ENCODE results near the gene PTCH1.

Gene PTCH1

DNA sequence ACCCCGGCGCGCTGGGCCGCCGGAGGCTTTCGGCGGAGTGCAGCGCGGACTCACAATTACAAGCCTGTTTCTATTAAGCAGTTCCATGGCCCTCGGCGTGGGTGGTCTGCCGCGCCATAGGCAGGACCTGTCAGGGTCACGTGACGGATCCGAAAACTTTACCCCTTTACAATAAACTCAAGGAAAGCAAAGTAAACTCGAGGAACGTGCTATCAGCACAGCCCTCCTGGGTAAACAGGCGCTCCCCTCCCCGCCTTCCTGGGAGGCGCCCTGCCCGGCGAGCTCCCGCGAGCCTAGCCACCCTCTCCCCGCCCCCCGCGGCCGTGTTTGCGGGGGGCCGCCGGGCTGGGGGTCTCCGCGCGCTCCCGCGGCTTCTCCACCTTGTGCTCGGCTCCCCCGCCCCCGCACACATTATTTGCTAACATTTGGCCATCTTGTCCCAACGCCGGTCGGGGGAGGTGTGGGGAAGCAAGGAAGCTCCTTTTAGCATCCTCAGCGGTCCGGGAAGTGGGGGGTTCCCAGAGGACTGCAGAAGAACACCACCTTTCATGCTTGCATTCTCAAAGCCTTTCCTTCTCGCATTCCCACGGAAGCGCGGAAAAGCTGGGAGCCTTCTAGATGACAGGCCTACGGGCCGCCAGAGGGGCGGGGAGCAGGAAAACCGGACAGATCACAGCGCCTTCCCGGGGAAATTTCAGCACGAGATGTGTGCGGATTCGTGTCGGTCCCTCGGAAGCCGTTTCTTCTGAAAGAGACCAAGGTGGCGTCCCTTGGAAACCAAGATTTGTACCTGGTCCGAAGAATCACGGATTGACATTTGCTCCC lies at the start of gene PTCH1:
Gene PTCH1 (minus strand): TSS at position 238 of the 825 bp plus-strand sequence.
- Histone ChIP-seq H3K4me3 (ENCODE audit: low read depth, low read length) (peak within 1 kb of the TSS; percentile 77), H3K27ac (ENCODE audit: low read depth, low read length) (no peak within 1 kb of the TSS), H3K4me1 (ENCODE audit: control insufficient read depth, insufficient read depth, low read length) (peaks cover 39% of the 10 kb centered on the region), H3K27me3 (ENCODE audit: control insufficient read depth, insufficient read depth, low read length) (peaks cover 84% of the 10 kb centered on the region), H3K9me3 (ENCODE audit: control insufficient read depth, insufficient read depth, low read depth, low read length) (peaks cover 2% of the 10 kb centered on the region; the same call in 1 of the 2 replicates), H3K9ac (ENCODE audit: low read length) (peak within 1 kb of the TSS; percentile 74), H3K36me3 (ENCODE audit: control insufficient read depth, insufficient read depth, low read length) (no peaks in the 10 kb centered on the region)

DNA sequence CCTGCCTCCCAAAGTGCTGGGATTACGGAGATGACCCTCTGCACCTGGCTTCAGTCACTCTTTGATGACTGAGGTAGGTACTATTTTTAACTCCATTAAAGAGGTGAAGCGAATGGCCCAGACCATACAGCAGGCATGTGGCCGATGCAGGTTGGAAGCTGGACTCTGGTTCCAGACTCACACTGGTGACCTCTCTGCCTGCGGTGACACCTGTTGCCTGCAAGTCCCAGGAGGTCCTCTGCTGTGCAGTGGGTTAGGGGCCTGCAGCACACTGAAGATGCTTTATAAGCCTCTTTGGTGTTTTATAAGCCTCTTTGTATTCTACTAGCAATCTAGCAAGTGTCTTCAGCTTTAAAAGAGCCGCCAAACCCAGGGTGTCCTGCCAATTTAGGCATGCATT lies 49.2 kb upstream of the PTCH1 start:
- Histone ChIP-seq H3K27ac (ENCODE audit: low read depth, low read length) (no peak overlapping the region), H3K4me1 (ENCODE audit: control insufficient read depth, insufficient read depth, low read length) (peaks cover 12% of the 10 kb centered on the region), H3K36me3 (ENCODE audit: control insufficient read depth, insufficient read depth, low read length) (no peaks in the 10 kb centered on the region), H3K4me3 (ENCODE audit: low read depth, low read length) (no peak overlapping the region), H3K27me3 (ENCODE audit: control insufficient read depth, insufficient read depth, low read length) (no peaks in the 10 kb centered on the region), H3K9me3 (ENCODE audit: control insufficient read depth, insufficient read depth, low read depth, low read length) (no peaks in the 10 kb centered on the region), H3K9ac (ENCODE audit: low read length) (no peak overlapping the region)

DNA sequence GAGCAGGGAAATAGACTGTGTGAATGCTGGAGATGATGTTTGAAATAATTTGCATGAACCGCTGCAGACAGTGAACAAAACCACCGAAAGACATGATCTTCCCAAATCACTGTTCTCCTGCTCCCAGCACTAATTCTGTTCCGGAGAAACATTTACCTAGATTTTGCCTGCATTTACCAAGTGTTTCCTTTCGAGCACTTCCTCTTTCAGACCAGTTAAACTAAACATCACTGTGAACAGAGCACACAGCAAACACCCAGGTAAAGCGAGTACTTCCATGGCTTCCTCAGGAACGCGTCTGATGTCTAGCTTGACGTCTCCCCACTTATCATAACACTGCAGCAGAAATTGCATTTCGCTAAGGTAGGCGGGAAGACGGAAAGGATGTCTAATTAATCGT lies 45.1 kb upstream of the PTCH1 start:
- Histone ChIP-seq H3K4me3 (ENCODE audit: low read depth, low read length) (no peak overlapping the region), H3K9ac (ENCODE audit: low read length) (no peak overlapping the region), H3K27ac (ENCODE audit: low read depth, low read length) (no peak overlapping the region), H3K36me3 (ENCODE audit: control insufficient read depth, insufficient read depth, low read length) (no peaks in the 10 kb centered on the region), H3K27me3 (ENCODE audit: control insufficient read depth, insufficient read depth, low read length) (peaks cover 7% of the 10 kb centered on the region; the same call in 1 of the 2 replicates), H3K4me1 (ENCODE audit: control insufficient read depth, insufficient read depth, low read length) (no peaks in the 10 kb centered on the region), H3K9me3 (ENCODE audit: control insufficient read depth, insufficient read depth, low read depth, low read length) (no peaks in the 10 kb centered on the region)

DNA sequence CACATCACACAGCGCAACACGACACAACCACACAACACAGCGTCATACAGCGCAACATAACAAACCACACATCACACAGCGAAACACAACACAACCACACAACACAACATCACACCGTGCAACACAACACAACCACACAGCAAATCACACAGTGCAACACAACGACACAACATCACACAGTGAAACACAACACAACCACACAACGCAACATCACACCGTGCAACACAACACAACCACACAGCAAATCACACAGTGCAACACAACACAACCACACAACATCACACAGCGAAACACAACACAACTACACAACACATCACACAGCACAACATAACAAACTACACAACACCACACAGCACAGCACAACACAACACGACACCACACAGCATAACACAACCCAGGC lies 40.4 kb upstream of the PTCH1 start:
- H3K4me1 ChIP-seq (ENCODE audit: control insufficient read depth, insufficient read depth, low read length) = peaks cover 8% of the 10 kb centered on the region
- H3K4me3 ChIP-seq (ENCODE audit: low read depth, low read length) = no peak overlapping the region
- H3K27ac ChIP-seq (ENCODE audit: low read depth, low read length) = no peak overlapping the region
- no peaks in the 10 kb centered on the region for H3K9me3 ChIP-seq (ENCODE audit: control insufficient read depth, insufficient read depth, low read depth, low read length)
- peaks cover 52% of the 10 kb centered on the region for H3K27me3 ChIP-seq (ENCODE audit: control insufficient read depth, insufficient read depth, low read length)
- H3K36me3 ChIP-seq (ENCODE audit: control insufficient read depth, insufficient read depth, low read length) = no peaks in the 10 kb centered on the region
- no peak overlapping the region for H3K9ac ChIP-seq (ENCODE audit: low read length)

DNA sequence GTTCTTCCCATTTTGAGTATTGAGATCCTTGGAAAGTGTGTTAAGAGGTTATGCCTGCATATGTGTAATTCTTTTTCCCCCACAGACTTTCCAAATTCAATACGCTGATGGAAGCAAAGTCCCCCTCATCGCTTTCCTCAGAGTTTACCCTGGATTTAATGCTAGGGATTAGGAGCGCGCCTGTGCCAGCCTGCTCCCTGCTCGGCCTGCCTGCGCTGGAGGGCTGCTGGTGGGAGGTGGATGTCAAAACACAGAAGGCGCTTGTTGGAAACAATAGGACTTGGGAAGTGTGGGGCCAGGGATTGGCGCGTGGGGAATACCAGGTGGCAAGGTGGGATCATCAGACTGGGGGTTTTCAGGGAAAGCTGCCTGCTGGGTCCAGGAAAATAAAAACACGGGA lies 39.8 kb upstream of the PTCH1 start:
- no peak overlapping the region for H3K4me3 ChIP-seq (ENCODE audit: low read depth, low read length)
- H3K9me3 ChIP-seq (ENCODE audit: control insufficient read depth, insufficient read depth, low read depth, low read length) = no peaks in the 10 kb centered on the region
- no peaks in the 10 kb centered on the region for H3K36me3 ChIP-seq (ENCODE audit: control insufficient read depth, insufficient read depth, low read length)
- peaks cover 11% of the 10 kb centered on the region for H3K4me1 ChIP-seq (ENCODE audit: control insufficient read depth, insufficient read depth, low read length)
- peaks cover 56% of the 10 kb centered on the region for H3K27me3 ChIP-seq (ENCODE audit: control insufficient read depth, insufficient read depth, low read length)
- H3K27ac ChIP-seq (ENCODE audit: low read depth, low read length) = no peak overlapping the region
- H3K9ac ChIP-seq (ENCODE audit: low read length) = no peak overlapping the region

DNA sequence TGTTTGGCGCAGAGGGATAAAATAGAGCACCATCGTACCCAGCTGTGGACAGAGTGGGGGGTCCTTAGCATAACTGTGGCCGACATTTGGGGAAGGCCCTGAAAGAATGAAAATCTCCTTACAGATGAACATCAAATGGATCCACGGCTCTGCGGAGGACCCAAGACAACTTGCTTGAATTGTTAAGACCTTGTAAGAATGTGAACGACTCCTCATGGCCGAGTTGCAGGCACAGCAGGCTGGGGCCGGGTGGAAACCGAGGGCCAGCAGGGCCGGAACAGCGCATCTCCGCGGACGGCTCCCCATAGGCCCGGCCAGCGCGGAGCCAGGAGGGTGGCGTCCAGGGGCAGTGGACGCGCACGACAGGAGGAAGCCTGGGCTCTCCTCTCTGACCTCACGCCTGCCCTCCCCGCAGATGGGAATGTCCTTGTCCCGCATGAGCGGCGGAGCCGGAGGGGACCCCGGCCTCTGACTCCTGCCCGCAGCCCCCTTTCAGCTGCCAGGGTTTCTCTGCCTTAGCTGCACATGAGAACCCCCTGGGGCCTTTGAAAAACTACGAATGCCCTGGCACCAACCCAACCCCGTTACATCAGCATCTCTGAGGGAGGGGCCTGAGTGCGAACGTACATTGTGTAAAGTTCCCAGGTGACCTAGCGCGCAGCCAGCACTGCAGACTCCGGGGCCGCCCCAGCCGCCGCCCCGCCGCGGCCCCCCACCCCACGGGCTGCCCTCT lies 36.2 kb upstream of the PTCH1 start:
- peak overlapping the region; percentile 14 for H3K9ac ChIP-seq (ENCODE audit: low read length)
- peaks cover 73% of the 10 kb centered on the region for H3K27me3 ChIP-seq (ENCODE audit: control insufficient read depth, insufficient read depth, low read length)
- no peak overlapping the region for H3K27ac ChIP-seq (ENCODE audit: low read depth, low read length)
- H3K4me1 ChIP-seq (ENCODE audit: control insufficient read depth, insufficient read depth, low read length) = peaks cover 11% of the 10 kb centered on the region
- no peaks in the 10 kb centered on the region for H3K36me3 ChIP-seq (ENCODE audit: control insufficient read depth, insufficient read depth, low read length)
- peak overlapping the region; percentile 58 for H3K4me3 ChIP-seq (ENCODE audit: low read depth, low read length)
- H3K9me3 ChIP-seq (ENCODE audit: control insufficient read depth, insufficient read depth, low read depth, low read length) = no peaks in the 10 kb centered on the region

DNA sequence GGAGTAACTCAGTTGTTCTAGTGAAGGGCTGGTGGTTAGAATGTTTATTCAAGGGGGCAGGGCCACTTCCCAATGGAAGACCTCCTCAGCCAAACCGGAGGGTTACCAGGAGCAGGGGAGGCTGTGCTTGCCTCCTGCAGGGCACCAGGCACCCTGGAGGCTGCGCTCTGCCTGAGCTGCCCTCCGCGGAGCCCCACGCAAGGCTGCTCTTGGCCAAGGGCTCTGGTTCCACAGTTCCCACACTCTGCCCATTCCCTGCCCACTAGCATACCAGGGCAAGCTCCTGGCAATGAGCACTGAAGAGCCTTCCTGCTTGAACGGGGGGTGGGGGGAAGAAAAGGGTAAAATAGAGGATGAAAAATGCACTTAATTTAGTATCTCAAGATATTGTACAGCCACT lies 35.5 kb upstream of the PTCH1 start:
- Histone ChIP-seq H3K36me3 (ENCODE audit: control insufficient read depth, insufficient read depth, low read length) (no peaks in the 10 kb centered on the region), H3K27me3 (ENCODE audit: control insufficient read depth, insufficient read depth, low read length) (peaks cover 70% of the 10 kb centered on the region), H3K9me3 (ENCODE audit: control insufficient read depth, insufficient read depth, low read depth, low read length) (no peaks in the 10 kb centered on the region), H3K9ac (ENCODE audit: low read length) (no peak overlapping the region), H3K4me3 (ENCODE audit: low read depth, low read length) (peak overlapping the region; percentile 58), H3K27ac (ENCODE audit: low read depth, low read length) (no peak overlapping the region), H3K4me1 (ENCODE audit: control insufficient read depth, insufficient read depth, low read length) (peaks cover 11% of the 10 kb centered on the region)

DNA sequence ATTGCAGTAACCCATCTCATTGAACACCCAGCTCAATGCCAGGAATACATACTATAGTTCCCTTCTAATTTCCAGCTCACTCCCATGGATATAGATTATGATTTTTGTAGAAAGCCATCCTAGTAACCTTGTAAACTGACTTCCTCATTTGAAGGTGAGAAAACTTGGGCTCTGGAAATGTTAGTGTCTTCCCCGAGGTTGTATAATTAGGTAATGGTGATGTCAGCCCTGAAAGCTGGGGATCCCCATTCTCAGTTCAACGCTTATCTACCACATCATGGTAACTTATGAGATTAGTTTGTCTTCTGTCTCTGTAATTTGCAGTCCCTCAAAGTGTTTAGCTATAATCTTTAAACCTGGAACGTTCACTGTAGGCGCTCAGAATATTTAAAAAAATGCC lies 34.6 kb upstream of the PTCH1 start:
- Histone ChIP-seq H3K27ac (ENCODE audit: low read depth, low read length) (no peak overlapping the region), H3K9me3 (ENCODE audit: control insufficient read depth, insufficient read depth, low read depth, low read length) (no peaks in the 10 kb centered on the region), H3K9ac (ENCODE audit: low read length) (no peak overlapping the region), H3K36me3 (ENCODE audit: control insufficient read depth, insufficient read depth, low read length) (no peaks in the 10 kb centered on the region), H3K4me1 (ENCODE audit: control insufficient read depth, insufficient read depth, low read length) (peaks cover 11% of the 10 kb centered on the region), H3K4me3 (ENCODE audit: low read depth, low read length) (no peak overlapping the region), H3K27me3 (ENCODE audit: control insufficient read depth, insufficient read depth, low read length) (peaks cover 64% of the 10 kb centered on the region)

DNA sequence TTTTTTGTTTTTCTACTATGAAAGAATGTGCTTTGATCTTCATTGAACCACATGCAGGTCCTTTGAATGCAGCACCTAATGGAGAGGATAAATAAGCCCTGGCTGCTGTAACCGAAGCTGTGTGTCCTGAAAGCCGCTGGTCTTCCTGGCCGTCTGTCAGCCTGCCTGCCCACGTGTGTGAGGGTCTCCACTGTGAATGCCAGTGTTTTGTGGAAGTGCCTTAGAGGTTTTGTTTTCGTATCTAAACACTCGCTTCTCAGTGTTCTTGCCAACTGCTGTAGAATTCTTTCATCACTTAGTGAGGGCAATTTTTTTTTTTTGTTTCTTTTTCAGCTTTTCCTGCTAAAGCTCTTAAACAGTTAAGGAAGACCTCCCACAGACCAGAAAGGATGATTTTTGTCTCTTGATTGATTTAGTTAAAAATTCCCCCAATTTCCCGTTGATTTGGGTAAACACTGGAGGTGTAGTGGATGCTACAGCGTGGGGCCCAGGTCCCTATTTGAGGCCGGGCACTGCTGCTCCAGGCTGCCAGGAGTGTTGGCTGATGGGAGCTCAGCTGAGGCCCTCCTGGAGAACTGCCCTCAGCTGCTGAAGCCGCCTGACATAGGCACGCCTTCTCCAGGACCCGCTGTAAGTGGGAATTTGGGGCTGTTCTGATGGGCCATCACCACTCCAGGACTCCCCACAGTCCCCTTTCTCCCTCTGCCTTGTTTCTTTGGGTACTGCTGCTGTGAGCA lies 29.2 kb upstream of the PTCH1 start:
- no peaks in the 10 kb centered on the region for H3K4me1 ChIP-seq (ENCODE audit: control insufficient read depth, insufficient read depth, low read length)
- H3K27me3 ChIP-seq (ENCODE audit: control insufficient read depth, insufficient read depth, low read length) = peaks cover 13% of the 10 kb centered on the region
- no peak overlapping the region for H3K4me3 ChIP-seq (ENCODE audit: low read depth, low read length)
- no peaks in the 10 kb centered on the region for H3K9me3 ChIP-seq (ENCODE audit: control insufficient read depth, insufficient read depth, low read depth, low read length)
- H3K27ac ChIP-seq (ENCODE audit: low read depth, low read length) = no peak overlapping the region
- H3K9ac ChIP-seq (ENCODE audit: low read length) = no peak overlapping the region
- H3K36me3 ChIP-seq (ENCODE audit: control insufficient read depth, insufficient read depth, low read length) = no peaks in the 10 kb centered on the region

DNA sequence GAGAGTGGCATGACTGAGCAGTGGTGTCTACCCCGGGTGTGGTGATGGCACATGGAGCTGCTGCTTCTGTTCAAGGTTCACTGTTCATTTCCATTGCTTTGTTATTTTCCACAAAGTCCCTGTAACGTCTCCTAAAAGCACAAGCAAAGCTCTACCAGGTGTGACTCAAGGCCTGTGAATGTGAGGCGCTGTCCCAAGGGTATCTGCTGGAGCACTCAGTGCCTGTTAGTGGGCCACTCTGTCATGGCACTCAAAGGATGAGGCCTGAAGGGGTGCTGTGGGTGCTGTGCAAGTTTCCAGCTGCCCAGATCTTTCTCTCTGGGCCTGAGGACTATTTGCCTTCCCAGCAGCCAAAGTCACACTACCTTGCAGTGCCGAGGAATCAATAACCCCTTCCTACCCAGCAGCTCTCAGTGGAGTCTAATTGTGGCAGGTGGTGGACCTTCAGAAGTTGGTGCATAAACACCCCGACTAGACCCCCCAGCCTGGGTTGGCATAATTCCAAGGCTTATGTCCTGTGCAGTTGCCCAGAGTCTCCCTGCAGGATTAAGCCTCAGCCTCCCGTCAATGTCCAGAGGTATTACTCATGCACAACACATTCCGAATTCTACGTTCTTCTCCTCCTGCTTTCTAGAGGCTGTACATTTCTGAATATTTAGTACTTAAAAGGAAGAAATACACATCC lies 17.4 kb upstream of the PTCH1 start:
- Histone ChIP-seq H3K36me3 (ENCODE audit: control insufficient read depth, insufficient read depth, low read length) (no peaks in the 10 kb centered on the region), H3K9ac (ENCODE audit: low read length) (no peak overlapping the region), H3K4me1 (ENCODE audit: control insufficient read depth, insufficient read depth, low read length) (peaks cover 4% of the 10 kb centered on the region; the same call in 1 of the 2 replicates), H3K27me3 (ENCODE audit: control insufficient read depth, insufficient read depth, low read length) (no peaks in the 10 kb centered on the region), H3K27ac (ENCODE audit: low read depth, low read length) (no peak overlapping the region), H3K9me3 (ENCODE audit: control insufficient read depth, insufficient read depth, low read depth, low read length) (no peaks in the 10 kb centered on the region), H3K4me3 (ENCODE audit: low read depth, low read length) (no peak overlapping the region)

Data from HUES6 (cell line).